ENCODE data around the gene RIOX2.
"Not testable (repeated sequence)": the region's sequence is repeated elsewhere in the genome, so short reads cannot be mapped to it uniquely, and the experiment has no call there.

RIOX2 gene

DNA sequence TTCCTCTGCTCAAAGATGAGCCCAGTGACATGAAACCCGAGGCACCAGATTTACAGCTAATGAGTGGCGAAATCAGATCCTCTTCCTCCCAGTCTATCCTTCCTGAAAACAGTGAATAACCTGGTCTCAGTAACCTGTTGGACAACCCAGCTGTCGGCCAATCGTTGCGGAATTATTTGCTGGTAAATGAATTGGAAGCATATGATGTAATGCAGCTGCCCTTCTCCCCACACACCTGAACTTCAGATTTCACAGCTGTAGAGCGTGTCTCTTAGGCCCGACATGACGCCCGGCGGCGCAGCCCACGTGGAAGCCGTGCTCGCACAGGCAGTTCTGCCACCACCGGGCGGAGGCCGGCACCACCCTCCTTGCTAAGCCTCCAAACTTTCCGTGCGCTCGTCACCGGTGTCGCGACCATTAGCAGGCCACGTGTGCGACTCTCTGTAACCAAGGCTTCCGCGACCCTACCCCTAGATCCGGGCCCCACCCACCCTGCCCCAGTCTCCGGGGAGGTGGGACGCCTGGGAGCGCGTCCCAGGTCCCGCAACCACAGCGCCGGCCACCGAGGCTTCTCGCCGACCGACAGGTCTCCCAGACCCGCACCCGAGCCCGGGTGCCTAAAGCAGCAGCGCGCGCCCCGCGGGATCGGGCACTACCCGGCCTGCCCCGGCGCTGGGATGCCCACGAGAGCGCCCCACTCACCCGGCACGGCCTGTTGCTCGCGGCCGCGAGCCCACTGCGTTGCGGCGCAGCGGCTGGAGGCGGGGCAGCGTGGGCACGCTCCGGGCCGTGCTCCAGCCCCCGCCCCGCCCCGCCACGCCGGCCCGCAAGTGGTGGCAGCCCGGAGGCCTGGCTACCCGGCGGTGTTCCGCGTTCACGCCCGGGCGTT is at the start of gene RIOX2:
RIOX2 (minus strand) TSS at position 753 of the 889 bp plus-strand sequence. CDS start 4,838 bp downstream, outside the sequence.
- DNase-seq, result no peak

DNA sequence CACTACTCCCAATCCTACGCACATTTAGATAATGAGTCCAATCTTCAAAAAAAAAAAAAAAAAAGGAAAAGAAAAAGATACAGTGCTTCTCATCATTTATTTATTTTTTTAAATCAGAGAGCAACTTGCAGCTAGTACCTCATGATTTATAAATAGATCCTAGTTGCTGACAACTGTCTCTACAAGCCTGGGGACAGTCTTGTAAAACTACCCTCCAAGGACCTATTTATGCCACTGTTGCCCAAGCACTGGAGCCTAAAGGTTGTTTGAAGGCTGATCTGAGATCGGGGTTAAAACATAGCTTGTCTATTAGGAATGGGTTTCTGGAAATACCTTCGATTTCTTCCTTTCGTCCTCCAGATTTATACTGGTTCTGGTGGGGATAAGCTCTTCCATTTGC is 48.2 kb upstream of the RIOX2 start:
- DNase-seq, result no peak

DNA sequence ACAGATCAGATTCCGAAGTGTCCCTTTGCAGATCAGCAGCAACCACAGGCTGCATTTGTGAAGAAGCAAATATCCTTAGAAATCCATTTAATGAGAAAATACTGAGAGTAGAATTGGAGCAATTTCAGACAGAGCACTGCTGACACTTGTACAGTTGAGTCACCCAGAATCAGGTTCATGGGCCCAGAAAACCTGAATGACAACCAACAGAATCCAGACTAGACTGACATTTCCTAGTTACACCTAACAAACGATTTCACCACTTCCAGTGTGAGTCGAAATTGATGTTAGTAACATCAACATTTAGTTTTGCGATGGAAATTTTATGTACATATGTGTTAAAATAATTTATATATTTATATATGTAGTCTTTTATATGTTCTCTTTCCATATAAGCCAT is 46.1 kb upstream of the RIOX2 start:
- no peak for DNase-seq

DNA sequence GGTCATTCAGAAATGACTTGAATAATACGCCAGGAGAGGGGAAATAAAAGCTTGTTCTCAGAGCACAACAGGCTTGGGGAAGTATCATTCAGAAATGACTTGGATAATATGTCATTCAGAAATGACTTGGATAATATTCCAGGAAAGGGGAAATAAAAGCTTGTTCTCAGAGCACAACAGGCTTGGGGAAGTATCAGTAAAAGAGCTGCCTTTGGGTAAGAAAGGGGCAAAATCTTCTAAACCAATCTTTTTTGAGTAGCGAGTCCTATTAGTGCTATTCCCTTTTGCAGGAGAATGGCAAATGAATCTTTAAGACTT is 42.0 kb upstream of the RIOX2 start:
- DNase-seq, result no peak

DNA sequence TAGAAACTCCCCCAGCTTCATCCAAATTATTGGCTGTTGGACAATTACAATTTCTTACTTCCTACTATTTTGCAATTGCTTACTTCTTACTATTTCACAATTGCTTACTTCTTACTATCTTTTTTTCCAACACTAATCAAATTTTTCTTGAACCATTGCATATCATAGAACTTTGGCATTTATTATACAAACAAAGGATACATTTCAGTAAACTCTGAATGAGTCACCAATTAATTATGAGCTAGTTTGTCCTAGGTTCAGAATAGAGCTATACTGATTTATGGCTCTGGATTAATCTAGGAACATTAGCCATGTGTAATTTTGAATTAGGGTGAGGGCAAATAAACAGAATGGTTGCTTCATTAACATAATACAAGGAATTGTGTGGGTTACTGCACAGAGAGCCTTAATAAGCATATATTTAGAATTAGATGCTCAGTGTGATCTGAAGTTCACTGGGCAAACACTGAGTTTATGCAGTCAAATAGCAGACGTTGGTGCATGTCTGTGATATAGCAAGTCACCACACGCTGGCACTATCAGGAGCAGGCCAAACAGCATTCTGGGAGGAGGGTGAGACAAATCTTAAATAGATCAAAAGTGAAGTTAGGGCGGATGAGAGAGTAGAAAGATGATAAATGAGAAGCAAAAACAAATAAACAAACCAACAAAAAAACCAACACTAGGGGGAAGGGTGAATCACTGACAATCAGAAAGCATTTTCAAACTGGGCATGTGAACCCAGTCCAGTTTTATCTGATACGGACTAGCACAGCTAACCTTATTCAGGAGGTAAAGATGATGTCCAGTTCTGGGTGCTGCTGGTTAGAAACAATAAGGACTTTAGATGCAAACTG is 41.4 kb upstream of the RIOX2 start:
- DNase-seq, result no peak

DNA sequence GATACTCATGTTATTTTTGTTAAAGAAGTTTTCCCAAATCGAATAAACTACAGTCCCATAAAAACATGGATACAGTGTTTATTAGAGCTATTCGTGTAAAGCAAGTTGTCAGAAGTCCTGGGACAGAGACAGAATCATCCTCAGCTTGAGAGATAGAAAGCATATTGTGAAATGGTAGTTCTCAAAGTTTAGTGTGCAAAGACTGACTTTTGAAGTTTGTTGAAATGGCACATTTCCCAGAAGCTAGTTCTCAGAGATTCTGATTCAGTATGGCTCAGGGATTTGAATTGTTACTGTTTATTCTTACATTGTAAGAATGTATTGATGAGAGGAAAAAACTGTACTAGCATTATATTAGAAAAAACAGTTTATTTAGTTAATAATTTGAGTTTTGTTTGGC is 40.7 kb upstream of the RIOX2 start:
- DNase-seq, result no peak

DNA sequence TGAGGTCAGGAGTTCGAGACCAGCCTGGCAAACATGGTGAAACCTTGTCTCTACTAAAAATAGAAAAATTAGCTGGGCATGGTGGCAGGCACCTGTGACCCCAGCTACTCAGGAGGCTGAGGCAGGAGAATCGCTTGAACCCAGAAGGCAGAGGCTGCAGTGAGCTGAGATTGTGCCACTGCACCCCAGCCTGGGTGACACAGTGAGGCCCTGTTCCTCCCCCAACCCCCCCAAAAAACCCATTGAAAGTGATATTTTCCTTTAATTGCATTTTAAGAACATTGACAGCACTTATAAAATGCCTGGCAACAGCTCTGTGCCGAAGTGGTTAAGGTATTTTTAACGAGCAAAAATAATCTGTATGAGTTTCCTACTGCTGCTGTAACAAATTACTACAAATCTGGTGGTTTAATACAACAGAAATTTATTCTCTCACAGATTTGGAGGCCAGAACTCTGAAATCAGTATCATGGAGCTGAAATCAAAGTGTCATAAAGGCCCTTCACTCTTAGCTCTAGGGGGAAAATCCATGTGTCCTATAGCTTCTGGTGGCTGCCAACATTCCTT is 38.7 kb upstream of the RIOX2 start:
- not testable (repeated sequence) for DNase-seq

DNA sequence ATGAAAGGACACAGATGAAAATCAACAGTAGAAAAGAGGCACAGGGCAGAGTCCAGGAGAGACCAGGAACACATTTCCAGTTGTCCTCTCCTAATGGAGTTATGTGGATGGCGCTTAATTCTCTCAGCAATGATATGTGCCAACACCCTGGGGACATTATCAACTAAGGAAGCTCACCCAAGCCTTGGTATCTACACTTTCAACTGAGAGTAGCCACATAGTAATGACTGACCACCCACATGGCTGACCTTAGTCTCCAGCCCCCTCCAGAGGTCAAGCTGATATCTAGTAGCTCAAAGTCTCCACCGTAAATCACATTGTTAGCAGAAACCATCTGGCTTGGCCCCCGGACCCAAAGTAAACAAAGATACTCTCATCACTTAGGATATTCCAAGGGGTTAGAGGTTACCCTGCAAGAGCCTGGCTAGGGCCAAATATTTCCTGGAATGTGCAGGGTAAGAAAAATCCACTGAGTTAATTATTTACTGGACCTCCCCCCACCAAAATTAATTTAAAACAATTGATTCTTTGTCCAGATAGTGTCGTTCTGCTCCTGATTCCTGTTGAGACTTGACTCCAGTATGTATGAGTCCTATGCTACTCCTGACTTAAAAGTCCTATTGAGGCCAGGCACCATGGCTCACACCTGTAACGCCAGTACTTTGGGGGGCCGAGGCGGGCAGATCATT is 38.1 kb upstream of the RIOX2 start:
- no peak for DNase-seq

DNA sequence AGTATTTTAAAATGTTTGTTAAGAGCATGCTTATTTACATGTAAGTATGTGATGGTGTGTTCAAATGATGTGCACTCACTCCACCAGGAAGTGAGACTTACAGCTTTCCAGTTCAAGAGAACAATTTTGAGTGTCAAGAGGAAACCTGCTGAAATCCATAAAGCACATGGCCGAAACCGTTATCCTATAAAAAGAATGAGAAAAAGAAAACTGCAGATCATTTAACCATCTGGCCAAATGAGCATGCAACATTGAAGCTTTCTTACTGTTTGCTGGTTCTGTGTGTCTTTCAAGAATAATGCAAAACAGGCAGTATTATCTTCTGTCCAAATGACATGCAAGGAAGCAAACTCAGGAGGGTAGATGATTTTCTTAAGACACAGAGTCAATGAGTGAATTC is 36.6 kb upstream of the RIOX2 start:
- DNase-seq, result no peak

DNA sequence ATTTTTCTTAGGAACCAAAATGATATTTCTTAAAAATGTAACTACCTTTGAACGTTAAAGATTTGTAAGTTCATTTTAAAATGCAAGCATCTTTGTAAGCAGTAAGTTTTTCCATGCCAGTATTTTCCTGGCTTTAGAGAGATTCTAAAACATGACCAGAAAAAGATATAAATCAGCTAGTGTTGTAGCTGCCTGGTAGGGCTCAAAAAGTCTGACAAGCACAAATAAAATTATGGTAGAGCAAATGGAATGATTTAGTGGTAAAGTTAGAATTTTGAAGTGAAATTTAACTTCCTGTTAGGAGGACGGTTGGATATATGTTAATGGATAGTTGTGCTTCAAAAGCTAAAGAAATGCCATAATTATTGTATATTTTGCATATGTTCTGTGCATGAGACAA is 33.2 kb upstream of the RIOX2 start:
- no peak for DNase-seq

DNA sequence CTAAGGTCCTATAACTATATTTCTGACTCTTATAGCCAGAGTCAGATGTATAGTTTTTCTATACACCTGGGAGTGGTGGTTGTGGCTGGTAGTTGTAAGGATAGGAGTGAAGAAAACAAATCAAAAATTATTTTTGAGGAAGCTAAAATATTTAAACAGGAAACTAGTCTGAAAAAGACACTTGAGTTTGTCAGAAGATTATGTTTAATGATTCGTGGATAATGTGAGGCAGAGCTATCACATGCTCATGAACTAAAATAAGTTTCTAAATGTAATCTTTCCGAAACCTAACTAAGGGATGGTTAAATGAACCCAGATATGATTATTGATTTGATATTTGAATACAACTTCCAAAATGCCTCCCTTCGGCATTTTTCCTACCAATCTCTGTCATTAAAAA is 32.5 kb upstream of the RIOX2 start:
- no peak for DNase-seq

DNA sequence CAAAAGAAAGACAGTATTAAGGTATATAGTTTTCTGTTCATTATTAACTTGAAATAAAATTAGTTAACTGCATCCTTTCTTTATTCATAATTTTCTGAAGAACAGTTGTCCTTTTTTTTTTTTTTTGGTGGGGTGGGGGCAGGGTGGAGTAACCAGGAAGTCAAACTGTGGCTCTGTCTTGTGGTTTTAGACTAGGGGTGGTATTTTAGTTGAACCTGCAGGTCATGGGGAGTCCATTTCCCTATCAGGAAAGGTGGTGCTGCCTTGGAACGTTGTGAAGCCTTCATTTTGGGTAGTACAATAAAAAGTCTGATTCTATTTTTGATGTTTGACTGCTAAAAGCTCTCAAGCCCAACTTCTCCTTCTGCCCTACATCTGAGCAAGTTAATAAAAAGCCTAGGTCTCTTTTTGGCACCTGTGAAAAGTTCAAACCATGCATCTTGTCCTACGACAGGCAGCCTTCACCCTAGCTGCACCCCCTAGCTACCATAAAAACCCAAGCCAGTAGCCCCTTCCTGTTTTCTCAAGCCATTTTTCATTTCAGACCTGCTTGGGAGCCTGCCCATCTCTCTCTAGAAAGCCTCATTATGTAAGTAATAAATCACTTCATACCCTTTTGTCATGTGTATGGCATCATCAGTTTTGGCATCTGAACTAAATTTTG is 31.2 kb upstream of the RIOX2 start:
- no peak for DNase-seq

DNA sequence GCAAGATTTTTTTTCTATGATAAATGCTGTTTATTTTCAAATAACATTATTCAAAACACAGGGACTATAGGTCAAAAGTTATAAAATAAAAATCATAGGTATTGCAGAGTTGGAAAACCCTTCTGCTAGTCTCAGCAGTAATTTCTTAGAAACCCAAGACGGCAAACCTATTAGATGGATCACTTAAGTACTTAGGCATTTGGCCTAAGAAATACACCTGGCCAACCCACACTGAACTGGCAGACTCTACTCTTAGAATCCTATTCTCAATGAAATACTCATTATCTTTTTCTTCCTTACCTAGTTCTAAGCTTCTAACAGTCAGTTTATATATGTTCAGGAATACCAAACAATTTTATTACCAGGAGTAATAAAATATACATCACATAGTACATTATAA is 30.5 kb upstream of the RIOX2 start:
- no peak for DNase-seq

DNA sequence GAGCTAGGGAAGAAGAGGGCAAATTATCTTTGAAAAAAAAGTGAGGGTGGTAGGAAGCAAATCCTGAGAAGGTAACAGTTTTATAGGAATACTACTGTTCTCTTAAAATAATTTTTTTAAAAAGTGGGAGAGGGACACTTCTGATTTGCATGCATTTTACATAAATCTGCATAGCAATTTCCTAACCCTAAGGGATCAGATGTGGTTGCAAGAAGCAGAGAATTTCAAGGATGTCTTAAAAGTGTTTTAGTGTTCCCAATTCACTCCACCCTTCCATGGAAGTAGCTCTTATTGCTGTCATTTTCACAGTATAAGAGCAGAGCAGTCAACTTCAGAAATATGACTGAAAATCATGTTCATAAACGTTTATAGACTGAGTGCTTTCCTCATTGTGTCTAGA is 27.8 kb upstream of the RIOX2 start:
- no peak for DNase-seq

DNA sequence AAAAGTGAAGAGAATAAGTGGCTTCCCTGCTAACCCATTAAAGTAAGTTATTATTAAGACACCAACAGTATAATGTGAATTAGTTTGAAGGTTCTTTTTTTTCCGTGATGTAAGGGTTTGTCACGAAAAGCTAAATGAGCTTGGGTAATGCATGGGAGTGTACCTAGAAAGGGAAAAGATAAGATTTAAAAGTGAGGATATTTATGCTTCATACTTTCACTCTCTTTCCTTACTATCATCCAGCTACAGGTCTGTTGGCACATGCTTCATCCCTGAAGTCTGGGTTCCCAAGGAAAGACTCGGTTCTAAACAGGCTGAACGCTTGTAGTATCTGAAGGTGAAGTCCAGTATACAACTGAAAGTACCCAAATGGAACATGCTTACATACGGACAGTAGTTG is 26.9 kb upstream of the RIOX2 start:
- no peak for DNase-seq

DNA sequence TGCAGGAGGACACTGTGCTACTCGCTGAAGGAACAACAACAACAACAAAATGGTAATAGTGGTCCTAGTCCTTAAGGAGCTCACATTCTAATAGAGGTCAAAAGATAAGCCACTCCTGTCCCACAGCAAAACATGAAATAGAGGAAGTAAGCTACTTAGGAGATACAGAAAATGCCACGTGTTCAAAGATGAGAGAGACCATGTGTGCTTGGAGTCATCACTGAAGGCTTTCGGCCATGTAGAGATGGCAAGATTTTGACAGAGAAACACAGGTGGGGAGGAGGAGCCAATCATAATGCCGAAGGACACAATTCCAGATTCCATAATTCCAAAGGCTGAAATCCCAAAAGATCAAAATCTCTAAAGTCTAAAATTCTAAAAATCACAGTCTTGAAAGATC is 24.8 kb upstream of the RIOX2 start:
- DNase-seq, result no peak

DNA sequence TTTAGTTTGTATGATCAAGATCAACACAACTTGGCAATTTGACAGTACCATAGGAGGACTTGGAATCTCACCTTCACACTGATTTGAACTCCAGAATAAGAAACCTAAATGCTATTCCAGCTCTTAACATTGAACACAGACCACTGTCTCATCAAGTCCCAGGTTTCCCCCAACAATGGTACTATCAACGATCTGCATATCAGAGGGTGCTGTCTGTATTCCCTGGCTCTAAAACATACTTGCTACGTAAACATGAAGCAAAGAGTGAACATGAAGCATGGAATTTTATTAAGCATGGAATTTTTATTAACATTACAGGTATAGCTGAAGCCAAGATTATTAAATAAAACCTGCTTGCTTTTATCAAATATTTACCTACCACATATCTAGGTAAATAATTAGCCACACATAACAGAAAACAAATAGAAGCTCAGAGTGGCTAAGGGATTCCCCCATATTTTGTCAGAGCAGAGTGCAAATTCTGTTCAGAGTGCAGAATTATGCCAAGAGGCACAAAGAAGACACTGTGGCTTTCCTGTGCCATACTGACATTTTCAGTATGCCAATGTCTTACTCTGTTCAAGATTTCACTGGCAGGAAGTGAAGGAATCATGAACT is 22.2 kb upstream of the RIOX2 start:
- no peak for DNase-seq

DNA sequence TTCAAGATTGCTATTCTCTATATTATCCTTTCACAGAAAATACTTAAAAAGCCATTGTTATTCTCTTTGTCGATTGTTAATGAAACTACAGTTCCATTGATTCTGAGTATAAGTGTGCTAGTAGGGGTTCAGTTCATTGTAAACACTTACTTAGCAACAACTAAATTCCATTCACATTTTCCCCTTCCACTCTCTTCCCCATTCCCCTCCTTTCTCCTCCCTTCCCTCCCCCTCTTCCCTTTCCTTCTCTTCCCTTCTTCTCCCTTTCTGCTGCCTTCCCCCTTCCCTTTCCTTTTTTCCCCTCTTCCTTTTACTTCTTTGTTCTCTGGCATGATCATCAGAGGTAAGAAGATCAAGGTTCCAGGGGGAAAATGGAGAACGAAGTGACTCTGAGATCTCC is 21.3 kb upstream of the RIOX2 start:
- no peak for DNase-seq

DNA sequence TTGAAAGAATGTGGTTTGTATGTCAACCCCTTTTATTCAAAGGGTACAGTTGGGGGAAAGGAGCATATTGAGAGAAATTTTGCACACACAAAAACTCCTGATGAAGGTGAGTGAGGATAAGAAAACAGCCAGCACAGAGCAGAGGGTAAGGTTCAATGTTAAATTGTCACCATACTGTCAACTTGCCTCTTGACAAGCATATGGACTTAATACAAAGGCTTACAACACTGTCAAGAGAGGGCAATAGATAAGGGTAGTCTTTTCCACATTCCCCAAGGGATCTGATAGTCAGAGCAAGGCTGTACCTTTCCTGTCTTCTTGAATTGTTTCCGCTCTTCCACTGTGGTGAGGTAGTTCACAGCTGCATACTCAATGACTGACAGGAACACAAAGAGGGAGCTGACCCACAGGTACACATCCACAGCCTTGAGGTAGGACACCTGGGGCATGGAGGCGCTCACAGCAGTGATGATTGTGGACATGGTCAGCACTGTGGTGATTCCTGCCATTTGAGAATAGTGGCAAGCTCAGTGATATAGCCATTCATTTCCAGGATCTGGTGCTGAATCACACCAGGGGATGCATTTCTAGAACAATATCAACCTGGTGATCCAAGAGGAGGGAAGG is 20.4 kb upstream of the RIOX2 start:
- DNase-seq, result no peak

DNA sequence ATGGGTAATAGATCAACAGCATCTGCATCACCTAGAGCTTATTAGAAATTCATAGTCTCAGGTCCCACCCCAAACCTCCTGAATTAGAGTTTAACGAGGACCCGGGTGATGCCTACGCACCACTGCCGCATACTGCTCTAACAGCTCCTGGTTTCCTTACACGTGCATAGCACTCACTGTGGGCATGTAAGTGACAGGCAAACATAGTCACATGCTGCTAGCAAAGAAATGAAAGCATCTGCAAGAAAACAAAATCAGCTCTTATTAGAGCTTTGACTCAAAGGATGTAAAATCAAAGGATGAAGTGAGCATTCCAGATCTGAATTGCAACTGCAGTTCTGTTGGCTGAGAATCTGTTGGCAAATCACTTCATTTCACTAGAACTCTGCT is 19.1 kb upstream of the RIOX2 start:
- DNase-seq, result no peak

DNA sequence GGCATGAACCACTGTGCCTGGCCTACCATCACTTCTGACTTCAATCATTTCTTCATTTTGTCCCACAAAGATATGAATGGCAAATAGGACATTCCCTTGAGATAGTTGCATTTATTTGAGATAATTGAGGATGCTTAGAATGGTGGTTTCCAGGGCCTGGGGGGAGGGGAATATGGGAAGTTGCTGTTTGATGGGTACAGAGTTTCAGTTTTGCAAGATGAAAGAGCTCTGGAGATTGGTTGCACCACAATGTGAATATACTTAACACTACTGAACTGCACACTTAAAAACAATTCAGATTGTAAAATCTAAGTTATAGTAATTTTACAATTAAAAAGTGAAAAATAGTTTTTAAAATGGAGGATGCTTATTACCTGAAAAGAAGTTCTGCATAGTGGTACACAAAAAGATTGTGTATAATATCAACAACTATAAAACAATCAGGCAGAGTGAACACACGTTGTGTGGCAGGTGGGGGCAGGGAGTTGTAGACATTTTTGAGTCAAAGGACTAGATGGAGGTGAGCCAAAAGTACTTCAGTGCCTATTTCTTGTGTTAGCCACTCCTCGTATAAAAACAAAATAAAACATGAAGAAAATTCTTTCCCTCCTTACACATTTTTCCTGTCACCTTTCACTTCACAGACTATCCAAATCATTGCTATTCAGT is 18.5 kb upstream of the RIOX2 start:
- DNase-seq, result no peak
